HG02763 (cell line): ENCODE data around the gene AKAP8L.

ENCODE experiments used
- ATAC-seq: cut with Tn5 transposase; IDR thresholded peaks from one replicate; pipeline ENCODE4 v1.9.1; 2021; ENCODE audit warnings: mild to moderate bottlenecking, moderate library complexity; ENCODE audit not compliant: unreplicated experiment

The AKAP8L gene

DNA sequence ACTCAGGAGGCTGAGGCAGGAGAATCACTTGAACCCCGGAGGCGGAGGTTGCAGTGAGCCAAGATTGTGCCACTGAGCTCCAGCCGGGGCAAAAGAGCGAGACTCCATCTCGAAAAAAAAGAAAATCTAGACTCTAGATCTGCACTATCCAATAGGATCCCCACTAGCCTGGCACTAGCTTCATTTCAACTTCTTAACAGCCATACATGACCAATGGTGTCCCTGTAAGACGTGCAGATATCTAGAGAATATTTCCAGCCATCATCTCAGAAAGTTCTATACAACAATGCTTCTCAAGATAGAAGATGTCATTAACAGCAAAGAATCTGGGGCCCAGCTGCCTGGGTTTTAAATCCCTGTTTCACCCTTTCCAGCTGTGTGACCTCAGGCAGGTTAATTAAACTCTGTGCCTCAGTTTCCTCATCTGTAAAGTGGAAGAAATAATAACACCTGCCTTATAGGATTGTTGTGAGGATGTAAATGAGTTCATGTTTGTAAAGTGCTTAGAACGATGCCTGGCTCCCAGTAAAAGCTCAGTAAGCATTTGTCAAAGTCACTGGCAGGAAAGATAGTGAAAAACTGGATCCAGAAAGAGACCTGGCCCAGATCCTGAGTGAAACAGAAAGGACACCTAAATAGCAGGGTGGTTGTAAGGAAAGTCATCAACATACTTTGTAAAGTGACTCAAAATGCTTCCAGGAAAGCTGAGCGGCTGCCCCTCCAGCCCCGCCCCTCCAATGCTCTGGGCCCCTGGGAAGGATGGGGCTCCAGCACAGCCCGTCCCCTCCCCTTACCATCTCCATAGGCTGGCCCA lies 17.4 kb upstream of the AKAP8L start:
- no peak for ATAC-seq

DNA sequence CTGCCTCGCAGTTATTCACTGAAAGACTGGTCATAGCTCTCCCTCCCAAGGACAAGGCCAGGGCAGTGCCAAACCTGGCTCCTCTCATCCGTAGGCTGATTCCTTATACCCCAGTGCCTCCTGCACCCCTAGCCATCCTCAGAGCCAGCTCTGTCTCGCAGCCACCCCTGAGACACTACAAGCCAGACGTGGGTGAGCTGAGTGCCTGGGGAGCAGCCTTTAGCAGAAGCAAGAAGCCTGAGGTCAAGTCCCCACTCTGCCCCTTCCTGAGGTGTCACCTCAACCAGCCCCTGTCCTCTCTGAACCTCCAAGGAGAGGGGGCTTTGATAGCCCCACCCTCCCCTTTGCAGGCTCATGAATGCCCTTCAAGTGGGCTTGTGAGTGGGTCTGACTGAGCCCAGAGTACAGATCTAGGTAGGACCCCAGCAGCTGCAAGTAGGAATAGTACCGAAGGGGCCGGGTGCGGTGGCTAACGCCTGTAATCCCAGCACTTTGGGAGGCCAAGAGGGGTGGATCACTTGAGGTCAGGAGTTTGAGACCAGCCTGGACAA lies 14.8 kb upstream of the AKAP8L start:
- no peak for ATAC-seq

DNA sequence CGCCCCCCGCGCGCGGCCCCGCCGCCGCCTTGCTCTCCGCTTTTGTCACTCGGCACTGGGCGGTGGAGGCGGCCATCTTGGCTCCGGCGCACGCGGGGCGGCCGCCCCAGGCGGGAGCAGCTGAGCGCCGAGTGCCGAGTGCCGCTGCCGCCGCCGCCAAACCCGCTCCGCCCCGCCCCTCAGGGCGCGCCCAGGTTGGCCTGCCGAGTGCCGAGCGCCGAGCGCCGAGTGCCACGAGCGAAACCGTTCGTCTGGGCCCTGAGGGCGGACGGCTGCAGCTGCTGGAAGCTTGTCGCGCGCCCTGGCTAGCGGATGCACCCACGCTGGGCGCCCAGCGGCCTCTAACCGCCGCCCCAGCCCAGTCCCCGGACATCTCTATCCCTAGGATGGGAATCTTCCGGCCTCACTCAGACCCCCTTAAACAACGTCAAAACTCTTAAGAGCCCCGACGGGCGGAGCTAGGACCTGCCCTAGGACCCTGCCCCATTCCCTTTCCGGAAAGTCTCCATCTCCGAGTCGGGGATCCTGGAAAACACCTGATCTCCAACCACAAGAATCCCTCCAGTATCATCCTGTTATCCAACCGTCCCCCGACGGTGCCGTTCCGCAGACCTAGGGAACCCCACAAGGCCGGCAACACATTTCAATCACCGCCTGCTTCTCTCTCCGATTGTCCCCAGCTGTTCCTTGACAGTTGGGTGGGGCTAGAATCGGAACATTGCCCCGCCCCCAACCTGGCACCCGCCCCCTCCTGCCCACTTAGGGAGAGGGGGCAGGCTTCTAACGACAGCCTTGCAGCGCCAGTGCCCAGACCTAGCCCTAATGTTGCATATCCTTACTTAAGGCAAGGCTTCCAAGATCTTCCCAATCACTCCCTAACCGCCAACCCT lies 14.1 kb upstream of the AKAP8L start:
- ATAC-seq, result peak; percentile 69

- no peak for ATAC-seq
Observed at GRCh38 chr19:15432018-15432494, 13.3 kb upstream of the AKAP8L start.

GRCh38 chr19:15431396-15432017 lies 12.7 kb upstream of the AKAP8L start:
- no peak for ATAC-seq

DNA sequence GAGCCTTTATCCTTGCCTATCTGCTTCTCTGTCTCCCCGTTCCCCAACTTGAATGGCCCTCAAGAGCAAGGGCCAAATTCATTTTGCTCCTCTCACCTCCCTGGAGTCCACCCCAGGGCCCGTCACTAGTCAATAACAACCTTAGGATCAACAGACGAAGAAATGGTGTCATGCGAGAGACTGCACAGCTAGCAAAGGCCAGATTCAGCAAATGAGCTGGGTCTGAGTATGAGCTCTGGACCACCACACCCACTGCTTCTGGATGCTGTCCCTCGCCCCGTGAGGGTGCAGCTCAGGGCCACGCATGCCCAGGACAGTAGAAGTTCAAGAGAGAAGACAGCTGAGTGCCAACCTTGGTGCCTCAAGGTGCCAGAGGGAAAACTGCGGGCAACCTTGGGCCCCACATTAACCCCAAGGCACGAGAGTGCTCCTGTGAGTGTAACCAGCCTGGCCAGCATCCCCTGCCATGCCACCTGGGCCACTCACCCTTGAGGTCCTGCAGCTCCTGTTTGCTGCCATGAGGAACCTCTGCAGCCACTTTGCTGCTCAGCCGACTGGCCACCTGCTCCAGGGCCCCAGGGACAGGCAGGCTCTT lies 11.8 kb upstream of the AKAP8L start:
- no peak for ATAC-seq

GRCh38 chr19:15429825-15430467 lies 11.2 kb upstream of the AKAP8L start:
- no peak for ATAC-seq

DNA sequence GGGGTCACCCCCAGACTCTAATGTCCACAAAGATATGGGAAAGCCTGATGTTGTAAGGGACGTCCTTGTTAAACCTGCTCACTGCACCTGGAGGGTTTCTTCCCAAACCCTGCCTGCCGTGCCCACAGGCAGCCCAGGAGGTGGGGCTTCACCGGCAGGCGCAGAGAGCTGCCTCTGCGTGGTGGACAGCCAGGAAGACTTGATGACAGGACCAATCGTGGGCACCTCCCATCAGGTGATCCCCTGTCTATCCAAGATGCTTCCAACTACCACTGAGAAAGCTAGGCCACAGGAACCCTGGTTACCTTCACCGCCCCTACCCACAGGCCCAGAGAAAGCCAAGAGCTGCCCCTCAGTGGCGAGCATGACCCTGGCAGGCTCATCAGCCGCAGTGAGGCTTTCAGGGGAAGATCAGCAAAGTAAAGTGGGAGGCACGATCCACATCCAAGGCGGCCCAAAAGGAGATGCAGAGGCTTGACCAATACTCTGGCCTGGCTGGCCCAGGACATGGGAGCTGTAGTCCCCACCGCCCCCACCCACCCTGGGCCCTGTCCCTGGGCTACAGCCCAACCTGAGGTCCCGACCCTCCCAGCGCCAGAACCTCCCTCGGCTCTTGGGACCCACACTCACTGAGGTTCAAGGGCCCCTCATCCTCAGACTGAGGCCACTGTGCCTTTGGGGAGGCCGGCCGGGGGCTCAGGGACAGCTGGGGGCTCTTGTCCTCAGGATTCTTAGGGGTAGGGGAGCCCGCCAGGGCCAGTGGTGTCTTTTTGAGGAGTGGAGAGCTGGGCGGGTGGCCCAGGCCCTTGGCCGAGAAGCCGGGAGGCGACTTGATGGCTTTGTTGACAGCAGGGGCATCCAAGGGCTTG lies 10.4 kb upstream of the AKAP8L start:
- ATAC-seq, result no peak

DNA sequence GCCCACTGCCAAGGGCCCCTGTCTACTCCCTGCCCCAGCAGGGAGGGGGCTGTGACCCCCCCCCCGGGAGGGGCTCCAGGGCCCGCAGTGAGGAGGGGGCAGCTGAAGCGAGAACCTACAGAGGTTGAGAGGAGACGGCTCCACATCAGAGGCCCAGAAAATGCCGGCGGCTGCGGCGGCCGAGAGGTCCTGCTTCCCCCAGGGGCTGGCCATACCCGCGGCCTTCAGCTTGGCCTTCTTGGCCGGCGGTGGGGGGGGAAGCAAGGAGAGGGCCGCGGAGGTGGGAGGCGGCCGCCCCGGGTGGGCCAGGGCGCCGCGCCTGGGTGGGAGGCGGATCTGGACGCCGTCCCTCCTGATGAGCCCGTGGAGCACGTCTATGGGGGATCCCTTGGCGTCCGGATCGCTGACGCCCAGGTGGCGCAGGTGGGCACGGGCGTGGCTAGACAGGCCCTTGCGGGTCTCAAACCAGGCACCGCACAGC lies 9.2 kb upstream of the AKAP8L start:
- no peak for ATAC-seq

- no peak for ATAC-seq
Observed at GRCh38 chr19:15427350-15427700, 8.5 kb upstream of the AKAP8L start.

DNA sequence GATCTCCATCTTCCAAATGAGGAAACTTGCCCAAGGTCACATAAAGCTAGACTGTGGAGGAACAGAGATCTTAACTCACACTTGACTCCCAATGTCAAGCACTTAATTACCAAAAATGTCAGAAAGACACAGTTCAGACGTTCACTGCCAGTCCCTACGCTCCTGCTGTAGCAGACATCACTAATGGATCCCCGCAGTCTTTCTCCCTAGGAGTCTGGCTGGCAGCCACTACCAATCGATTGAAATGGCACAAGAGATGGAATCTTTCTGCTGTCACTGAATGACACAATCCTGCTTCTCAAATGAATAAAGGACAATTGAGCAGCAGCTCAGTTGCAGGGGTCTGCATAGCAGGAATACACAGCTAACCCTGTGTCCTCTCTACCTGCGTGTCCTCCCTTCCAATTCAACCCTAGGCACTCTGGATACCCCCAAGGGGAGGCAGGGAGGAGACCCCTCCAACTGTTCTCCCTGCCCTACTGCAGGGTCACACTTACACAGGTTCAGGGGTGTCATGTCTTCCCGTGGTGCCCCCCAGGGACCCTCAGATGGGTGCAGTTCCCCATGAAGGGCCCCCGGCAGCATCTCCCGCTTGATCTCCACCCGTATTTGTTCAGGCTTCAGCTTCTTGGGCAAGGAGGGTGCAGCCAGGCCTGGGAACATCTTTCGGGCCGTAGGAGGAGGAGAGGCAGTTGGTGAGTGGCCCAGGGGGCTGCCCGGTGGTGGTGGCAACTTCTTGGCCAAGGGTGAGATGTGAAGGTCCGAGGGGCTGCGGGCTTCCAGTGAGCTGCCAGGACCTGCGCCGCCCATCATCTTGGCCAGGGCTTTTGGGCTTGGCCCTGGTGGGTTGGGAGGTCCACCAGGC lies 7.9 kb upstream of the AKAP8L start:
- no peak for ATAC-seq

DNA sequence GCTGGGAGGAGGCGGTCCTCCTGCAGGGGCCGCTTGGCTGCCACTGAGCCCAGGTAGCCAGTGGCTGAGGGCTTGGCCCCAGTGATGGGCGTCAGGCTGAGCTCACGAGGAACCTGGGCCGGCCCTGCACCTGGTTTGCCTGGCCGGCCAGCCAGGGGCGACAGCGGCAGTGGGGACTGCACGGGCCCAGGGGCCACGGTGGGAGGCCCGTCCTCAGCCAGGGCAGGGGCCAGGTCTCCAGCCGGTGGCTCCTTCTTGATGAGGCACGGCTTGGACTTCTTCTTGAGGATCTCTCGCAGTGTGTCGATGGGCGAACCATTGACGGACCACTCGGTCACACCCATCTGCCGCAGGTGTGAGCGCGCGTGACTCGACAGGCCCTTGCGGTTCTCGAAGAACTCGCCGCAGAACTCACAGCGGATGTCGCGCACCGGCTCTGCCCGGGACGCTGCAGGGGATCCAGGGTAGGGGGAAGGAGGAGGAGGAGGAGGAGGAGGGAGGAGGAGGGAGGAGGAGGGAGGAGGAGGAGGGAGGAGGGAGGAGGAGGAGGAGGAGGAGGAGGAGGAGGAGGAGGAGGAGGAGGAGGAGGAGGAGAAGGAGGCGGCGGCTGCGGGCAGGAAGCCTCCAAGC lies 6.6 kb upstream of the AKAP8L start:
- no peak for ATAC-seq

GRCh38 chr19:15424692-15425272 lies 6.0 kb upstream of the AKAP8L start:
- ATAC-seq, result no peak

- no peak for ATAC-seq
Observed at GRCh38 chr19:15424121-15424520, 5.3 kb upstream of the AKAP8L start.

- ATAC-seq, result no peak
Observed at GRCh38 chr19:15423130-15423529, 4.3 kb upstream of the AKAP8L start.

DNA sequence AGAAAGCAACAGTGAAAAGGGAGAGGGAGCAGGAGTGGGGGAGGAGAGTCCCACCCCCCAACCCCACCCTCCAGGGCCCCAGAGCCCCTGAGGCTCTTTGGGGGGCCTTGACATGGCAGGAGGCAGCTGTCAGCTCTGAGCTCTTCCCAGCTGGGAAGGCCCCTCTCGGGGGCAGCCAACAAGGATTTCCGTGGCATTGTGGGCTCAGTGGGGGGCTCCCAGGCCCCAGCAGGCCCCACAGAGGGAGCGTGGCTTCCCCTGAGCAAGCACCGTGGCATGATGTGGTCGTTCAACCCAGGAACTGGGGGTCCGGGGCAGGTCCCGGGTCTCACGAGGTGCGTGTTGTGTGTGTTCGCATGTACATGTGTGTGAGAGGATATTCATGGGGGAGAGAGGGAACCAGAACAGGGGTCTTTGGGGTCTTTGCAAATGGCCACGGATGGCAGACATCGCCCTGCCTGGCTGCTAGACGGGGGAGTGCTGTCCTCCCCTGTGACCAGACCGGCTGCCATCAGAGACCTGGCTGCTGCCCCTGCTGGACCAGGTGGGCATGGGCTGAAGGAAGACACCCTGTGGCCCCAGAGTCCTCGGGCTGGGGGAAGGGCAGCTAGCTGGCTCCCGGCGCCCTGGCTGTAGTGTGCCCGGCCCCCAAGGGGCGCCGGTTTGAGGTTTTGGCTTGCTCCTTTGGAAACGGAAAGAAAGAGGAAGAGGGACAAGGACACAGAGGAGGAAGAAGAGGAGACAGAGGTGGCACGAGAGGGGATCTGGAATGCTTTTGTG lies 3.7 kb upstream of the AKAP8L start:
- no peak for ATAC-seq
